OCI-M2 (cell line): ENCODE data around the gene TMEM18.

Source experiments
- DNase-seq: peaks from one replicate; lab custom pipeline; 2025; ENCODE audit not compliant: unreplicated experiment; lab: John Stamatoyannopoulos, UW

The TMEM18 gene

GRCh38 chr2:673615-674320 is 3.4 kb downstream of the TMEM18 start:
- no peak for DNase-seq

GRCh38 chr2:673016-673415 is 4.2 kb downstream of the TMEM18 start:
- no peak for DNase-seq

GRCh38 chr2:672606-672905 is 4.7 kb downstream of the TMEM18 start:
- DNase-seq = no peak

GRCh38 chr2:671787-672605 is 5.2 kb downstream of the TMEM18 start:
- no peak for DNase-seq

GRCh38 chr2:671072-671471 is 6.1 kb downstream of the TMEM18 start:
- no peak for DNase-seq

- no peak for DNase-seq
Measured at GRCh38 chr2:670637-671036, 6.6 kb downstream of the TMEM18 start.

GRCh38 chr2:669323-669722 is 7.9 kb downstream of the TMEM18 start:
- no peak for DNase-seq

- no peak for DNase-seq
Measured at GRCh38 chr2:668000-668398, 9.2 kb downstream of the TMEM18 start.

- no peak for DNase-seq
Measured at GRCh38 chr2:667332-667999, 9.7 kb downstream of the TMEM18 start.

GRCh38 chr2:666441-666840 is 10.8 kb downstream of the TMEM18 start:
- no peak for DNase-seq

- DNase-seq = no peak
Measured at GRCh38 chr2:665340-666073, 11.7 kb downstream of the TMEM18 start.

GRCh38 chr2:664063-664462 is 13.1 kb downstream of the TMEM18 start:
- no peak for DNase-seq

- no peak for DNase-seq
Measured at GRCh38 chr2:663221-663620, 14.0 kb downstream of the TMEM18 start.

GRCh38 chr2:661360-661635 is 15.9 kb downstream of the TMEM18 start:
- DNase-seq = no peak

GRCh38 chr2:660586-661359 is 16.4 kb downstream of the TMEM18 start:
- no peak for DNase-seq

- no peak for DNase-seq
Measured at GRCh38 chr2:660029-660428, 17.2 kb downstream of the TMEM18 start.

GRCh38 chr2:658426-658825 is 18.8 kb downstream of the TMEM18 start:
- DNase-seq = no peak

- DNase-seq = no peak
Measured at GRCh38 chr2:657766-658165, 19.4 kb downstream of the TMEM18 start.

GRCh38 chr2:656676-657075 is 20.5 kb downstream of the TMEM18 start:
- DNase-seq = no peak

- DNase-seq = no peak
Measured at GRCh38 chr2:655626-656025, 21.6 kb downstream of the TMEM18 start.

GRCh38 chr2:654896-655295 is 22.3 kb downstream of the TMEM18 start:
- no peak for DNase-seq
